Type B pancreatic cell (in vitro differentiated cells): ENCODE measurements around the gene C17orf75. TPM values are rescaled to one million over a fixed set of nuclear protein-coding genes. Genes with fewer than 3 reads are reported as not detected.
"Not testable (repeated sequence)": the region's sequence is repeated elsewhere in the genome, so short reads cannot be mapped to it uniquely, and the experiment has no call there.

Source experiments
- DNase-seq: peaks from one replicate; pipeline ENCODE4 v3.0.0; 2021; ENCODE audit warnings: mixed read lengths; ENCODE audit not compliant: unreplicated experiment; ENCODE audit errors: extremely low spot score
- H3K27ac Mint-ChIP-seq: 2 replicates; pipeline ENCODE4 v1.8.0; 2021; ENCODE audit warnings: mild to moderate bottlenecking, mixed read lengths
- H3K27me3 Mint-ChIP-seq: 2 replicates; pipeline ENCODE4 v1.8.0; 2021; ENCODE audit warnings: mixed read lengths
- H3K36me3 Mint-ChIP-seq: 2 replicates; pipeline ENCODE4 v1.8.0; 2021; ENCODE audit warnings: mixed read lengths
- H3K4me1 Mint-ChIP-seq: one replicate; pipeline ENCODE4 v1.8.0; 2021; ENCODE audit warnings: mixed read lengths; ENCODE audit not compliant: unreplicated experiment
- H3K4me3 Mint-ChIP-seq: 2 replicates; pipeline ENCODE4 v1.8.0; 2021; ENCODE audit warnings: mild to moderate bottlenecking, mixed read lengths
- H3K9me3 Mint-ChIP-seq: 2 replicates; pipeline ENCODE4 v1.8.0; 2021; ENCODE audit warnings: mixed read lengths
- total RNA-seq: library from RNA; stranded (reverse); gene quantifications from 2 replicates; pipeline ENCODE4 v1.2.1, GENCODE V29; 2021; ENCODE audit warnings: low replicate concordance
- TF ChIP-seq, protein P1 (sequence below): fragments of 200-600 bp; sonication (generic); conservative IDR thresholded peaks from 2 replicates; pipeline ENCODE4 v1.5.0; 2021; ENCODE audit warnings: antibody characterized with exemption, mild to moderate bottlenecking

The C17orf75 gene
- total RNA-seq, 1 donor from 2014 or later = 31.0 TPM

DNA sequence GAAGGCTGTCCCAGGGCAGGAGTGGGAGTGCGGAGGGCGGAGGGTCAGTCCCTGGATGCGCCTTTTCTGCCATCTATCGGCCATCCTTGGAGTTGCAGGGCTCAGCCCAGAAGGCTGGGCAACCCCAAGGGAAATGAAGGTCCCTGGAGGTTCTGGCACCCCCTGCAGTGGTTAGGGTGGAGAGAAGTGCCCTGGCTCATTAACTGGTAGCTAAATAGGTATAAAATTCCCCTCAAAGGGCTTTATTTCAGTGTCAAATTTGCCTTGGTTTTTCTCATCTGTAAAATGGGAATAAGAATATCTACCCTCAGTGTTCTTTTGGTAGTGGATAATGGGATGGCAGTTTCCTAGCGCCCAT is 22.4 kb downstream of the C17orf75 start:
- peaks cover 9% of the 10 kb centered on the region for H3K27me3 Mint-ChIP-seq
- H3K4me3 Mint-ChIP-seq = no peak overlapping the region
- no peak overlapping the region for H3K27ac Mint-ChIP-seq
- H3K9me3 Mint-ChIP-seq = no peaks in the 10 kb centered on the region
- peaks cover 17% of the 10 kb centered on the region for H3K4me1 Mint-ChIP-seq
- H3K36me3 Mint-ChIP-seq = no peaks in the 10 kb centered on the region
- DNase-seq = no peak
- TF ChIP-seq, protein P1, sequence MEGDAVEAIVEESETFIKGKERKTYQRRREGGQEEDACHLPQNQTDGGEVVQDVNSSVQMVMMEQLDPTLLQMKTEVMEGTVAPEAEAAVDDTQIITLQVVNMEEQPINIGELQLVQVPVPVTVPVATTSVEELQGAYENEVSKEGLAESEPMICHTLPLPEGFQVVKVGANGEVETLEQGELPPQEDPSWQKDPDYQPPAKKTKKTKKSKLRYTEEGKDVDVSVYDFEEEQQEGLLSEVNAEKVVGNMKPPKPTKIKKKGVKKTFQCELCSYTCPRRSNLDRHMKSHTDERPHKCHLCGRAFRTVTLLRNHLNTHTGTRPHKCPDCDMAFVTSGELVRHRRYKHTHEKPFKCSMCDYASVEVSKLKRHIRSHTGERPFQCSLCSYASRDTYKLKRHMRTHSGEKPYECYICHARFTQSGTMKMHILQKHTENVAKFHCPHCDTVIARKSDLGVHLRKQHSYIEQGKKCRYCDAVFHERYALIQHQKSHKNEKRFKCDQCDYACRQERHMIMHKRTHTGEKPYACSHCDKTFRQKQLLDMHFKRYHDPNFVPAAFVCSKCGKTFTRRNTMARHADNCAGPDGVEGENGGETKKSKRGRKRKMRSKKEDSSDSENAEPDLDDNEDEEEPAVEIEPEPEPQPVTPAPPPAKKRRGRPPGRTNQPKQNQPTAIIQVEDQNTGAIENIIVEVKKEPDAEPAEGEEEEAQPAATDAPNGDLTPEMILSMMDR = peak; percentile 92

DNA sequence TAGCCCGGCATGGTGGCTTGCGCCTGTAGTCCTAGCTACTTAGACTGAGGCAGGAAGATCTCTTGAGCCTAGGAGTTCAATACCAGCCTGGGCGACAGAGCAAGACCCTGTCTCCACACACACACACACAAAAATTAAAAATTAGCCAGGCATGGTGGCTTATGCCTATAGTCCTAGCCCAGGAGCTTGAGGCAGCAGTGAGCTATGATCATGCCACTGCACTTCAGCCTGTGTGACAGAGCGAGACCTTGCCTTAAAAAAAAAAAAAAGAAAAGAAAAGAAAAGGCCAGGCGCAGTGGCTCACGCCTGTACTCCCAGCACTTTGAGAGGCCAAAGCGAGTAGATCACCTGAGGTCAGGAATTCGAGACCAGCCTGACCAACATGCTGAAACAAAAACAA is 23.9 kb downstream of the C17orf75 start:
- H3K27me3 Mint-ChIP-seq = peaks cover 12% of the 10 kb centered on the region
- TF ChIP-seq, protein P1 = no peak

DNA sequence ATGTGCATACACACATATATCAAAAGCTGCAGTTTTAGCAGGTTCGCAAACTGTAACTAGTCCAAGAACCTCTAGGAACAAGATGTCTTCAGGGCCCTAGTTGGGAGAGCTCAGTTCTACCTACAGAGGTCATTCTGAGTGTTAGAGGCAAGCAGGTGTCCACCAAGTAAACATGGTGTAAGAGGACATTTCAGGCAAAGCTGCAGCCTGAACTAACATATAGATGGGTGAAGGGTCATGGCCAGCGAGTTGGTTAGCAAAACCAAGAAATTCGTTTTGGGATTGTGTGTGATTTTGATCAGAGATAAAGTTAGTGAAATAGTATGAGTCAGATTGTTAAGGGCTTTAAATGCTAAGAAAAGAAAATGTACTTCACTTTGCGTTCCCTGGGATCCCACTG is 24.6 kb downstream of the C17orf75 start:
- Mint-ChIP-seq H3K36me3 (no peaks in the 10 kb centered on the region), H3K4me3 (no peak overlapping the region), H3K4me1 (peaks cover 5% of the 10 kb centered on the region), H3K9me3 (no peaks in the 10 kb centered on the region), H3K27ac (no peak overlapping the region), H3K27me3 (peaks cover 12% of the 10 kb centered on the region)
- no peak for DNase-seq
- TF ChIP-seq, protein P1 = no peak

More for the DNA sequence above, 23.9 kb downstream of the C17orf75 start:
- Mint-ChIP-seq H3K27ac (no peak overlapping the region), H3K36me3 (no peaks in the 10 kb centered on the region), H3K9me3 (no peaks in the 10 kb centered on the region), H3K4me1 (peaks cover 7% of the 10 kb centered on the region), H3K4me3 (no peak overlapping the region)
- no peak for DNase-seq

DNA sequence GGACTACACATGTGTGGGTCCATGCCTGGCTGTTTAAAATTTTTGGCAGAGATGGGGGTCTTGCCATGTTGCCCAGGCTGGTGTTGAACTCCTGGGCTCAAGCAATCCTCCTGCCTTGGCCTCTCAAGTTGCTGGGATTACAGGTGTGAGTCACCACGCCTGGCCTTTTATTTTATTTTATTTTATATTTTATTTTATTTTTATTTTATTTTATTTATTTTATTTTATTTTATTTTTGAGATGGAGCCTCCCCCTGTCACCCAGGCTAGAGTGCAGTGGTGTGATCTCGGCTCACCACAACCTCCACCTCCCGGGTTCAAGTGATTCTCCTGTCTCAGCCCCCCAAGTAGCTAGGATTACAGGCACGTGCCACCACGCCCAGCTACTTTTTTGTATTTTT is 25.3 kb downstream of the C17orf75 start:
- H3K9me3 Mint-ChIP-seq, DNase-seq, H3K27ac Mint-ChIP-seq, H3K4me3 Mint-ChIP-seq, H3K36me3 Mint-ChIP-seq, H3K4me1 Mint-ChIP-seq: not testable (repeated sequence)
- peaks cover 12% of the 10 kb centered on the region for H3K27me3 Mint-ChIP-seq

DNA sequence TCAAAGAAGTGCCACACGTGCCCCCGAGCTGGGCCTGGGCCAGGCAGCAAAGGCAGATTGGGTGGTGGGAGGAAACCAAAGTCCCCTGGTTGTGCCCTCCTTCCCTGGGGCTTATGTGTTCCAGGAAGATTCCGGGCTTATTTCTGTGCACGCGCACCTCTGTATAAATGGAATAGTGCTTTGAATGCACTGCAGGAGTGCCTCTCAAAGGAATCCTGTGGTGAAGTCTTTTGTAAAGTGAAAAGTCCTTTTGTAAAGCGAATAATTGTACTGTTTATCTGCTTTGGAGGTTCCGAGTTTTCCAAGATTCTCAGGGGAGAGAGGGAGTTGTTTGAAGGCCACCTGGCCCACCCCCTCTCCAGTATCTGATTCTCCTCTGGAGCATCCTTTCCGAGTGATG is 26.8 kb downstream of the C17orf75 start:
- Mint-ChIP-seq H3K9me3 (no peaks in the 10 kb centered on the region), H3K4me3 (no peak overlapping the region), H3K27ac (no peak overlapping the region), H3K4me1 (peaks cover 11% of the 10 kb centered on the region), H3K36me3 (no peaks in the 10 kb centered on the region), H3K27me3 (peaks cover 12% of the 10 kb centered on the region)
- DNase-seq = no peak
- TF ChIP-seq, protein P1 = no peak

DNA sequence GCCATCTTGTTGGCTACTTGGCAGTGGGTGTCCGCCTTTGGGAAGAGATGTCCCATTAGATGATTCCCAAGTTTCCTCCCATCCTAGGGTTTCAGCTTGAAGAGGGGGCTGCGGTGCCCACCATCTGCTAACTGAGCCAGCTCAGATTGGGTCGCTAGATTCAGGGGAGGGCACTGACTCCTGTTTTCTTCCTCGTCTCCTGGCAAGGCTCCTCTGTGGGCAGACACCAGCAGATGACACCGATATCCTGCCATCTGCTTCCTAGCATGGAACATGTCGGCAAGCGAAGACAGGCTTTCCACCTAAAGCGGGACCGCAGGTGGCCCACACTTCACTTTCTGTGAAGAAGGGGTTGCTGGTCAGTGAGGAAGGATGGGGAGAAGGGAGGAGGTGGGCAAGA is 27.3 kb downstream of the C17orf75 start:
- no peak for DNase-seq
- Mint-ChIP-seq H3K4me3 (no peak overlapping the region), H3K9me3 (no peaks in the 10 kb centered on the region), H3K27ac (no peak overlapping the region), H3K4me1 (peaks cover 11% of the 10 kb centered on the region), H3K36me3 (no peaks in the 10 kb centered on the region), H3K27me3 (peaks cover 12% of the 10 kb centered on the region)
- TF ChIP-seq, protein P1 = no peak
